Caco-2 (cell line): Measurements from ENCODE around the gene NFIC. TPM values are rescaled to one million over a fixed set of nuclear protein-coding genes. Genes with fewer than 3 reads are reported as not detected.
A peak's percentile ranks its signal among the peaks of the same experiment; 100 is the strongest.

Source experiments
- BruUV-seq: library from RNA; stranded (reverse); fragments of 400-500 nt; replicated peaks from 2 replicates; lab custom pipeline; 2021; lab: Mats Ljungman, UMichigan
- CTCF ChIA-PET: fragments of 300-600 bp; sonication (Branson Sonifier 250); formaldehyde crosslinking; loops from one replicate; lab custom pipeline; 2022; ENCODE audit warnings: antibody characterized with exemption; lab: Charles Lee
- POLR2A ChIA-PET: fragments of 300-600 bp; sonication (Branson Sonifier 250); formaldehyde crosslinking; loops from one replicate; lab custom pipeline; 2022; ENCODE audit warnings: antibody characterized with exemption; lab: Charles Lee
- DNase-seq, 2 experiments: peaks; one replicate each; pipeline versions ENCODE4 v3.0.0 to v3.0.0-alpha.2; 2020 to 2022
- H3K27me3 ChIP-seq: replicated peaks from 2 replicates; pipeline ENCODE4 v1.6.0; 2011; ENCODE audit warnings: low read length; ENCODE audit not compliant: control insufficient read depth, insufficient read depth
- H3K36me3 ChIP-seq: 2 replicates; pipeline ENCODE4 v1.5.1; 2011; ENCODE audit warnings: low read length; ENCODE audit not compliant: control insufficient read depth, insufficient read depth
- H3K4me1 ChIP-seq: fragments of 250-450 bp; sonication (Bioruptor Pico); 2 replicates; pipeline ENCODE4 v1.5.1; 2020; ENCODE audit warnings: mild to moderate bottlenecking
- H3K4me3 ChIP-seq: 2 replicates; pipeline ENCODE4 v1.5.1; 2011; ENCODE audit warnings: low read depth, mild to moderate bottlenecking, control low read depth, low read length
- H3K9me3 ChIP-seq: fragments of 250-450 bp; sonication (Bioruptor Pico); 2 replicates; pipeline ENCODE4 v1.5.1; 2020; ENCODE audit warnings: mild to moderate bottlenecking, moderate library complexity
- H3K27ac Mint-ChIP-seq: one replicate; pipeline ENCODE4 v1.8.0; 2022; ENCODE audit warnings: mixed read lengths; ENCODE audit not compliant: unreplicated experiment
- H3K27me3 Mint-ChIP-seq: one replicate; pipeline ENCODE4 v1.8.0; 2022; ENCODE audit warnings: mixed read lengths; ENCODE audit not compliant: insufficient read depth, unreplicated experiment
- H3K36me3 Mint-ChIP-seq: one replicate; pipeline ENCODE4 v1.8.0; 2022; ENCODE audit warnings: mild to moderate bottlenecking, mixed read lengths; ENCODE audit not compliant: insufficient read depth, unreplicated experiment
- H3K4me1 Mint-ChIP-seq: one replicate; pipeline ENCODE4 v1.8.0; 2022; ENCODE audit warnings: low read depth, mixed read lengths; ENCODE audit not compliant: unreplicated experiment
- H3K4me3 Mint-ChIP-seq: one replicate; pipeline ENCODE4 v1.8.0; 2022; ENCODE audit warnings: mild to moderate bottlenecking, moderate library complexity, mixed read lengths; ENCODE audit not compliant: unreplicated experiment
- H3K9me3 Mint-ChIP-seq: one replicate; pipeline ENCODE4 v1.8.0; 2022; ENCODE audit warnings: mixed read lengths; ENCODE audit not compliant: unreplicated experiment
- CTCF ChIP-seq, 2 experiments: fragments of 200-600 bp in 1 of 2; IDR thresholded peaks; 1 replicate in 1 of 2; 2 replicates in 1 of 2; pipeline versions ENCODE4 v1.5.1 to v1.8.0; 2011 to 2022; ENCODE audit warnings: antibody characterized with exemption in 1 of 2, control low read depth in 1 of 2, inconsistent platforms in 1 of 2, low read depth in 1 of 2, low read length in 1 of 2, mild to moderate bottlenecking in 1 of 2, moderate library complexity in 1 of 2; ENCODE audit not compliant: insufficient read depth in 1 of 2, severe bottlenecking in 1 of 2, unreplicated experiment in 1 of 2
- intact Hi-C: fragments of 100-400 bp; cut with micrococcal nuclease; formaldehyde crosslinking; loops from one replicate; pipeline ENCODE4 v1.10.0; 2022; ENCODE audit not compliant: unreplicated experiment
- total RNA-seq: library from RNA; stranded (reverse); gene quantifications from 2 replicates; pipeline ENCODE4 v1.2.3, GENCODE V29; 2022

The NFIC gene
- total RNA-seq, 1 experiment from 2014 or later, result 5.1 TPM

GRCh38 chr19:3343619-3344502 is 22.5 kb upstream of the NFIC start:
- H3K4me3 ChIP-seq, result no peak overlapping the region

GRCh38 chr19:3344608-3345598 is 21.5 kb upstream of the NFIC start:
- no peaks in the 10 kb centered on the region for H3K9me3 ChIP-seq
- no peaks in the 10 kb centered on the region for H3K4me1 ChIP-seq
- Mint-ChIP-seq H3K9me3 (no peaks in the 10 kb centered on the region), H3K27me3 (no peaks in the 10 kb centered on the region), H3K36me3 (peaks cover 5% of the 10 kb centered on the region), H3K27ac (no peak overlapping the region), H3K4me1 (no peaks in the 10 kb centered on the region), H3K4me3 (no peak overlapping the region)
- TF ChIP-seq CTCF (IDR thresholded peaks at IDR 0.05; ENCODE audit: insufficient read depth in 1 of 2, low read depth in 1 of 2, low read length in 1 of 2, severe bottlenecking in 1 of 2, unreplicated experiment in 1 of 2), result no peak
- H3K4me3 ChIP-seq, result no peak overlapping the region
- H3K36me3 ChIP-seq, result no peaks in the 10 kb centered on the region
- DNase-seq, result no peak
- no TSS peak for BruUV-seq
- POLR2A ChIA-PET, result no interaction called here
- intact Hi-C loops, result no loop called here
- CTCF ChIA-PET, result no interaction called here
- H3K27me3 ChIP-seq, result no peaks in the 10 kb centered on the region

More at GRCh38 chr19:3343619-3344502, 22.5 kb upstream of the NFIC start:
- Mint-ChIP-seq H3K27me3 (no peaks in the 10 kb centered on the region), H3K36me3 (peaks cover 5% of the 10 kb centered on the region), H3K9me3 (no peaks in the 10 kb centered on the region), H3K4me1 (no peaks in the 10 kb centered on the region), H3K4me3 (no peak overlapping the region), H3K27ac (no peak overlapping the region)
- no peaks in the 10 kb centered on the region for H3K36me3 ChIP-seq
- intact Hi-C loops, result no loop called here
- no peak for TF ChIP-seq CTCF (IDR thresholded peaks at IDR 0.05; ENCODE audit: insufficient read depth in 1 of 2, low read depth in 1 of 2, low read length in 1 of 2, severe bottlenecking in 1 of 2, unreplicated experiment in 1 of 2)
- no TSS peak for BruUV-seq
- ChIA-PET POLR2A (no interaction called here), CTCF (interaction anchor here (0.8 kb wide), 1 partner anchor 141 kb away, joined by 3 read pairs; no protein-coding TSS in a partner anchor)
- no peaks in the 10 kb centered on the region for H3K27me3 ChIP-seq
- H3K4me1 ChIP-seq, result no peaks in the 10 kb centered on the region
- DNase-seq, result peak in 1 of 2 experiments; percentile 51
- H3K9me3 ChIP-seq, result no peaks in the 10 kb centered on the region

GRCh38 chr19:3345850-3346460 is 20.4 kb upstream of the NFIC start:
- Histone ChIP-seq H3K27me3 (no peaks in the 10 kb centered on the region), H3K4me3 (no peak overlapping the region), H3K4me1 (no peaks in the 10 kb centered on the region), H3K9me3 (no peaks in the 10 kb centered on the region), H3K36me3 (no peaks in the 10 kb centered on the region)
- BruUV-seq, result no TSS peak
- Mint-ChIP-seq H3K36me3 (peaks cover 5% of the 10 kb centered on the region), H3K27me3 (no peaks in the 10 kb centered on the region), H3K27ac (no peak overlapping the region), H3K9me3 (no peaks in the 10 kb centered on the region), H3K4me3 (no peak overlapping the region), H3K4me1 (no peaks in the 10 kb centered on the region)
- CTCF ChIA-PET, result no interaction called here
- POLR2A ChIA-PET, result no interaction called here
- intact Hi-C loops, result no loop called here
- TF ChIP-seq CTCF (IDR thresholded peaks at IDR 0.05; ENCODE audit: insufficient read depth in 1 of 2, low read depth in 1 of 2, low read length in 1 of 2, severe bottlenecking in 1 of 2, unreplicated experiment in 1 of 2), result no peak
- DNase-seq, result no peak
